ENCODE results near the gene NUTF2.

- TF ChIP-seq CTCF (IDR thresholded peaks at IDR 0.05) (no peak), POLR2AphosphoS5 (IDR thresholded peaks at IDR 0.05; ENCODE audit: insufficient read depth in 1 of 2, low read depth in 1 of 2) (no peak), POLR2A (IDR thresholded peaks at IDR 0.05) (no peak)
Observed at GRCh38 chr16:67864594-67864993, 17.9 kb downstream of the NUTF2 start.

All from vagina (tissue), 2 donors.